HT-29 (cell line): ENCODE data around the gene STARD5. TPM values are rescaled to one million over a fixed set of nuclear protein-coding genes. Genes with fewer than 3 reads are reported as not detected.

Source experiments
- DNase-seq: peaks from one replicate; pipeline ENCODE4 v3.0.0-alpha.2; 2015; ENCODE audit warnings: low spot score
- total RNA-seq: library from RNA; depleted of rRNA; stranded (reverse); fragments of >200 nt; shearing (Covaris generic); gene quantifications from 2 replicates; pipeline ENCODE4 v1.2.3, GENCODE V29; 2014

The STARD5 gene
- total RNA-seq, 1 experiment from 2014 or later = 1.3 TPM

DNA sequence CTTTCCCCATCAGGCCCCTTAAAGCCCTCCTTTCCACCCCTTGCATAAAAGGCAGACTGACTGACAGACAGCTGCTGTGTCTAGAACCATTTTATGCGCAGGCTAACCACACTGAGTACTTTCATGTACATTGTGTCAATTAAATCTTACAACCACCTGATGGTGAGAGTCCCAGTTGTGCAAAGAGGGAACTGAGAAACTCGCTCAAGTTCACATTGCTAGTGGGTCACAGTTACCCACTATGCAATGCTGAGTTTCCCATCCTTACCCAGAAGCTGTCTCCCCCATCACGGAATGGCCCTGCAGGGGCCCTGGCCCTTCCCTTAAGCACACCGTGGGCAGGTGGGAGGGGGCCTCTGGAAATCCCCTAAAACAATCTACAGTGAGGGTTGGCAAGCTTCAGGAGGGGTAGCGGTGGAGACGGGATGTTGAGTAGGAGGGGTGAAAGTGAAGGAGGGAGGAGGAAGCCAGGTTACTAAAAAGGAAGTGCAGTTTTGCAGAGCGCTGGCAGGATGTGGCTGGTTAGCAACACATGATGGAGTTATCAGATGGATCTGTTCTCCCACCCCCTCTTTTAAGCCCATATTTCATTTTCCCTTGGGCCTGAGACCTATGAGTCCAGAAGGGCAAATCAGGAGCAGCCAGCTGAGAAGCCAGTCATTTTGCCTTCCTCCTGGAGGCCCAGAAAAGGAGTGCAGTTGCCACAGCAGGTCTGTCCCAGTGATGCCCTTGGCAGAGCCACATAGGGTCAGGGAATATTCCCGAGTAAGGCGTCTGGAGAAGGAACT lies 30.0 kb downstream of the STARD5 start:
- no peak for DNase-seq

DNA sequence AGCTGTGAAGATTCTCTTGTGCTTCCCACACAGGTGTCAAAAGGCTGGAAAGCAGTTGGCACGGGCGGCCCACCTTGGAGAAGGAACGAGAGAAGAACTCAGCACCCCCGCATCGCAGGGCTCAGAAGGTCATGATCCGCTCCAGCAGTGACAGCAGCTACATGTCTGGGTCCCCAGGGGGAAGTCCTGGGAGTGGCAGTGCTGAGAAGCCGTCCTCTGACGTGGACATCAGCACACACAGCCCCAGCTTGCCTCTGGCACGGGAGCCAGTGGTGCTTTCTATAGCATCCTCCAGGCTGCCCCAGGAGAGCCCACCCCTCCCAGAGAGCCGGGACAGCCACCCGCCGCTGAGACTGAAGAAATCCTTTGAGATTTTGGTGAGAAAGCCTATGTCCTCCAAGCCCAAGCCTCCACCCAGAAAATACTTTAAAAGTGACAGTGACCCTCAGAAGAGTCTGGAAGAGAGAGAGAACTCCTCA lies 31.4 kb downstream of the STARD5 start:
- DNase-seq = no peak

DNA sequence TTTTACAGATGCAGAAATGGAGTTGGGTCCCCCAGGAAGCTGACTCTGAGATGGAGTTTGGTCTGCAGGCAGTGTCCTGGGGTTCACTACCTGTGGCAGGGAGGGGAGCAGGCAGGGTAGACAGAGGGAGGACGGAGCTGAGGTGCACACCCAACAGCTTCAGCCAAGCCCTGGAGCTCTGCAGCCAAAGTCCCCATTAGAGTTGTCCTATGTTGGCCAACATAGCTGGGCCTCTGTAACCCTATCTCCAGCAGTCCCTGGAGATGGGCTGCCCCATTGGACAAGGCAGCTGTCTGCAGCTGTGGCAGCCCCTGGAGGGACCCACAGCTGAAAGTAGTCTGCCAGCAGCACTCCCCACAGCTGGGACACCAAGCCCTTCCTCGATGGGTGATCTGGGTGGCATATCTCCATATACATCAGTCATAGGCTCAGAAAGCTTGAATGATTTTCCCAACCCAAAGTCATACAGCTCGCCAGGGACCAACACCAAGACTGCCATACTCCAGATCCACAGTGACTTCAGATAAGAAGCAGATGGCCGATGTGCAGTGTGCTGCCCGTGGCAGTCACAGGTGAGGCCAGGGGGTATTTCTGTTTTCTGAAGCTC lies 31.9 kb downstream of the STARD5 start:
- DNase-seq = no peak

DNA sequence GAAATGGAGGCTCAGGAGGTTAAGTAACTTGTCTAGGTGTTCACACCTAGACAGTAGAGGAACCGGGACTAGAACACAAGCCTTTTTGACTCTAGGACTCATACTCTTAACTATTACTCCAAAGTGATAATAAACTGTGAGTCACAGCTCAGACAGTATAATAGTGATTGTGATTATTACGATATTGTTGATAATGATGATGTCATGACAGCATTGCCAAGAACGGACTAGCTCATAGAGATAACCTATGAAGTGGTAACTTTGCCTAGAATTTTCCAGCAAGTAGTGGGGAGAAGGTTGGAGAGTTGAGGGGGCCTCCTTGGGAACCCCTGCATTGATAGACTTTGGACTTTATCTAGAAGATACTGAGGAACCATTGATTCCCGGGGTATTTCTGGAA lies 34.0 kb downstream of the STARD5 start:
- no peak for DNase-seq

DNA sequence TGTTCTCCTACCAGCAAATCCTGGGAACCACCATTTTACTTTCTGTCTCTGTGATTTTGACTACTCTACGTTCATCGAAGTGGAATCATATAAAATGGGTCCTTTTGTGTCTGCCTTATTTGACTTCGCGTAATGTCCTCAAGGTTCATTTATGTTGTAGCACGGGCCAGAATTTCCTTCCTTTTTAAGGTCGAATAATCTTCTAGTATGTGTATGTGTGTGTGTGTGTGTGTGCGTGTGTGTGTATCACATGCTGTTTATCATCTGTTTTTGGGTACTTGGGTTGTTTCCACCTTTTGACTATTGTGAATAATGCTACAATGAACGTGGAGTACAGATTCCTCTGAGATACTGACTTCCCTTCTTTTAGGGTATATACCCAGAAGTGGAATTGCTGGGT lies 35.3 kb downstream of the STARD5 start:
- DNase-seq = no peak

DNA sequence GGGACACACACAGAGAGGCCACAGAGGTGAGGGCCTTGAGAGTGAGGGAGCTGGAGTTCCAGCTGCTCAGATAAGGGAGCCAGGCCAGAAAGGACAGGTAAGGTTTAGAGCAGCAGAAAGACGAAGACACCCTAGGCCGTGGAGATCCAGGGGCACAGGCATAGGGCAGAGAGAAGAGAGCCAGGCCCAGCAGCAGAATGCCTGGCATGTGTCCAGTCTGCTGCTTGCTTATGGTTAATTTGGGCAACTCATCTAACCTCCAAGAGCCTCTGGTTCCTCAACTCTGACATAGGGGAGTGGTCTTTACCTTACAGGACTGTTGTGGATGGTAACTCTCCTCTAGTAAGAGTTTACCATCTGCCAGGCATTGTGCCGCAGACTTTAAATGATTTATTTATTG lies 35.9 kb downstream of the STARD5 start:
- DNase-seq = no peak

DNA sequence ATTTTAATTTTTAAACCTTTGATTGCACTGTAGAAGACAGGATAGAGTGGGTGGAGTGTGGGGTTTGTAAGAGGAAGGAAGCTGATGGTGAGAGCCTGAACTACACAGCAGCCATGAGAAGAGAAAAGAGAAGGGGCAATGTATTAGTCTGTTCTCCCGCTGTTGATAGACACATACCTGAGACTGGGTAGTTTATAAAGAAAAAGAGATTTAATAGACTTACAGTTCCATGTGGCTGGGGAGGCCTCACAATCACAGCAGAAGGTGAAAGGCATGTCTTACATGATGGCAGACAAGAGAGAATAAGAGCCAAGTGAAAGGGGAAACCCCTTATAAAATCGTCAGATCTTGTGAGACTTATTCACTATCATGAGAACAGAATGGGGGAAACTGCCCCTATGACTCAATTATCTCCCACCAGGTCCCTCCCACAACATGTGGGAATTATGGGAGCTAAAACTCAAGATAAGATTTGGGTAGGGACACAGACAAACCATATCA lies 37.3 kb downstream of the STARD5 start:
- DNase-seq = no peak

DNA sequence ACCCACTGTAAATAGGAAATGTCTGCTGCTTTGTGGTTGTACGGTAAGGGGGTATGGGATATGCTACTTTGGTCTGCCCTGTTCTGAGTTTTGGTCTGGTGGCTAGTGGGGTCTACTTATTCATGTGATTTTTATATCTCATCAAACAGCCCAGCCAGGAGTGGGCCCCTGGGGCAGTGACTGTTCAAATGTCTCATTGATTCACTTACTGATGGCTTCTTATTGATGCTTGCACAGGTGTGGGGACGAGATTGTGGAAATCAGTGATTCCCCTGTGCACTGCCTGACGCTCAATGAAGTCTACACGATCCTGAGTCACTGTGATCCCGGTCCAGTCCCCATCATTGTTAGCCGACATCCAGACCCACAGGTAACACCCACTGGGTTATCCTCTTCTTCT lies 38.5 kb downstream of the STARD5 start:
- DNase-seq = no peak

DNA sequence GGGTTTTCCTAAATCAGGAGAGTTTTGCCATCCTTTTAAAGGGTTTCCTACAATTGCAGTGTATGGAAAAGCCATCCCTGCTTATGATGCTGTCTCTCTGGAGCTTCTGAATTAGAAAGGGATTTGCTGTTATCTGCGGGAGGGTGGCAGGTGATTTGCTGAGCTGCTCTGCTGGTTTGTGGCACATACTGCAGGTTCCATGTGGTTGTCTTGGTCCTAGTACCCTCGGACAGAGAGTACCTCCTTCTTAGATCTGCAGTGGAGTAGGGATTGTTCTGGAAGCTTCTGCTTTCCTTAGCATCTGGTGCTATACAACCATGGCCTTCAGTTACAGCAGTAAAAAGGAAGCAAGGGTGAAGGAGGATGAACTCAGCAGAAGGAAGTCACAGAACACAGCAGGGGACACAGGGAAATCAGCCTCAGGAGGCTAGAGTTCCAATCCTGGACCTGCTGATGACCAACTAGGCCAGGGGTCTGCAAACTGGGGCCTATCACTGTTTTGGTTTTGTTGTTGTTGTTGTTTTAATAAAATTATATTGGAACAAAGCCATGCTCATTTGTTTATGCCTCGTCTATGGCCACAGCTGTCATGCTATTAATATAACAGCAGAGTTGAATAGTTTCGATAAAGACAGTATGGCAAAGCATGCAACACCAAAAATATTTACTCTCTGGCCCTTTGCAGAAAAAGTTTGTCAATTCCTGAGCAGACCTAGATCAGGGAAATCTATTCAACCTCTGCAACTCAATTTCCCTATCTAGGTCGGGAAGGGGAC lies 39.5 kb downstream of the STARD5 start:
- DNase-seq = no peak

DNA sequence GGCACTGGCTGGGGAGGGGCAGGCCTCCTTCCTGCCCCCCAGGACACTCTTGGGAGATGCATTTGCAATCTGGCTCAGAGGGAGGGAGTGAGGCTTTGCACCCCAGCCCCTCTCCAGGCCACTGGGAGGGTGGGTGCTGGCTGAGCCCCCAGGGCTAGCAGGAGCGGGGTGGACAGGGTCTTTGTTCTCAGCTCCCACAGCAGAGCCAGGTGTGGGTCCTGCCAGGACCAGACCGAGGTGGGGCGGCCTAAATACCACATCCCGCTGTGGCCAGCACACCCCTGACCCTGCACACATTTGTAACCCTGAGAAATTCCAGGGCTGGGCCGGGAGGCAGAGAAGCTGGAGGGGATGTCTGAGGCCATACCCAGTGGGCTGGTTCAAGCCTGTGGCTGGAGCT lies 41.0 kb downstream of the STARD5 start:
- DNase-seq = no peak

DNA sequence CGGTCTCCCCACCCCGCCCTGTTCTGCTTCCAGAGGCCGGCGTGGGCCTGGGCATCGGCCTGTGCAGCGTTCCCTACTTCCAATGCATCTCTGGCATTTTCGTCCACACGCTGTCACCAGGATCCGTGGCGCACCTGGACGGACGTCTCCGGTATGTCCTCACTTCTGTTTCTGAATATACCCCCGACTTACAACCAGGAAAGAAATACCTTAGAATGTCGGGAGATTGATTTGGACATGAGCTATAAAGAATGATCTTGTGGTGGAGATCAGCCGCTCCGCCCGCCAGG lies 41.4 kb downstream of the STARD5 start:
- DNase-seq = no peak

DNA sequence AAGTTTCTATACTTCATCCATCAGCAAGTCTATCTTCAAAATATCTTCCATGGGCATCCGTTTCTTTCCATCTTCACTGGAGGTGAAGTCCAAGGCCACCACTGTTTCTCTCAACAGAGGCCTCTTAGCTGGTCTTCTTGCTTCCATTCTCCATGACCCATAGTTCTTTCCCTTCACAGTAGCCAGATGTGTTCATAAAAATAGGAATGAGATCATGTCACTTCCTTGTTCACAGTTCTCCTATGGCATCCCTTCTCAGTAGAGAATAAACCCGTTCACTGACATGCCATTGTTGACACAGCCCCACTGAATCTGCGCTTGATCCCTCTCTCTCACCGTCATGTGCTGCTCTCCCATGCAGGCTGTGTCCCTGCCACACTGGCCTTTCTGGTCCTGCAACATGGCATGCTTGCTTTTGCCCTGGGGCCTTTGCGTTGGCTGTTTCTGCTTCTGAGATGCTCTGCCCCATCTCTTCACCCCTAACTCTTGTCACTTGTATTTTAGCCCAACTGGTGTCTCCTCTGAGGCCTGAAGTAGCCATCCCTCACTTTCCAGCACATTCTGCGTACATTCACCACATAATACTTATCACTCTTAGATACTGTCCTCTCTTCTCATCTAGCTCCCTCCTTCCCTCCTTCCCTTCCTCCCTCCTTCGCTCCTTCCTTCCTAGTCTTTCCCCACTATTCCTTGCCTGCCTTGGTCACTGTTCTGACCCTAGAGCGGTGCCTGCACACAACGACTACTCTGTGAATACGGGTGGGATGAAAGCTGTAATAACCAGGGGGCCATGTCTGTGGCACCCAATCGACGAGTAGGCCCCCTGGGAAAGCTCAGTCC lies 42.0 kb downstream of the STARD5 start:
- no peak for DNase-seq

DNA sequence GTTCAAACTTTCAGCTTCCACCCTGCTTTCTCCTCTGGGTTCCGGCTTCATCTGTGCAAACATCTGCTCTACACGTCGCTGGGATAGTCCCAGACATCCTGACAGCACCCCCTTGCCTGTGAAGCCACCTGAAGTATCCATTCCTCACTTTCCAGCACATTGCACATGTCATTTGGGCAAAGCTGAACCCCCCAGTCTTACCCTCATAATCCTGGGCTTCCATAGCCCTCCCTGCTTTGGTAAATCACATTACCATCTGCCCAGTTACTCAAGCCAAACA lies 42.5 kb downstream of the STARD5 start:
- no peak for DNase-seq

DNA sequence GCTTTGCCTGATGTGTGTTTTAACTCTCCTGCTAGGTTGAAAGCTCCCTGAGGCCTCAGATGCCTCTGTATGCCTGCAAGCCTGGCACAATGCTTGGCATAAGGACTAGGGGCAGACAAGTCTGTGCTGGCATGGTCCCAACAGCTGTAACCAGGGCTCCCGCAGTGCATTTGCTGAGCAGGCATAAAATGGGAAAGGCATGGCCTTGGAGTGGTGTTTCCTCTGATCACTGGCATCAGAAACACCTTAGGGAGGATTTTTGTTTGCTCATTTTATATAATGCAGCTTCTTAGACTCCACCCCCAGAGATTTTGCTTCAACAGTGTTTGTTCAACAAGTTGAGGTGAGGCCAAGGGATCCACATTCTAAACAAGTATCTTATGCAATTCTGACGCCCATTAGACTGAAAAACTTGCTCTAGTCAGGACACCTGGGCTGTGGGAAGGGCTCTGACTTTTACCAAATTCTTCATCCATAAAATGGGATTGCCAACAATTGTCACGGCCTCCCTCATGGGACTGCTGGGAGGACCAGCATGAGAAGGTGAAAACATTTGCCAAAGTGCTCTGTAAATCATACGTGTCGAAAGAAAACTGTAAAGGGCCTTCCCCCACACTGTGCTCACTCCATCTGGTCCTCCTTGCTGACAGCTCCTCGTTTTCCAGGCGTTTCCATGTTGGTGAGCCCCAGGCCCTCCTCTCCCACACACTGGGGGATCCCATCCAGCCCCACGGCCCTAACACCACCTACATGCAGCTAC lies 43.1 kb downstream of the STARD5 start:
- no peak for DNase-seq

DNA sequence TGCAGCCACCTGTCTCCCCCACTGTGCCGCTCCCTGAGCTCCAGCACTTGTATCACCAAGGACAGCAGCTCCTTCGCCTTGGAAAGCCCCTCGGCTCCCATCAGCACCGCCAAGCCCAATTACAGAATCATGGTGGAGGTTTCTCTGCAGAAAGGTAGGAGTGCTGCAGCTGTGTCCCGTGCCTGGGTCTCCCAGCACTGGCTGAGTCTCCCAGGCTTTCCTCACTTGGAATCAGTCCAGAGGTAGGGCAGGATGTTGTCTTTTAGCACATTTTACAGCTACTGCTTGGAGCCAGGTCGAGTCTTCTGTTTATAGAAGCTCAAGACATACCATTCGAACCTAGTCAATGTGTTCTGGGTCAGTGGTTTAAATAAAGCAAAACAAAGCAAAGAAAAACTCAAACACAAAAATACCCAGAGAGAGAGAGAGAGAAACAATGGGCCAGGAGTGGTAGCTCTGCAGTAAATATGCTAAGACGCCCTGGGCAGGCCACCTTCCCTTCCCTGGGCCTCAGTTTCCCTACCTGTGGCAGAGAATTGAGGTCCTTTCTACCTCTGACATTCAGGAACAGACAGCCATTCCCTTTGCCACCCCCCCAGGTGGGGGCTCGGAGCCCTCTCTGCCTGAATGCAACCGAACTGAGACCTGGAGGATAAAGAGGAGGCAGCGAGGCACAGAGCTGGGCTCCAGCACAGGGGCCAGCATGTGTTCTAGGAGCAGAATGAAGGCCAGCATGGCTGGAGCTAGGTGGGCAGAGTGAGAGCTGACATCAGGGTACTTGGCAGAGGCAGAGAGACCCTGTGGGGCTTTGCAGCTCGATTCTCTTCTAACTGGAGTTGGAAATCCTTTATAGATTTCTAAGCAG lies 44.1 kb downstream of the STARD5 start:
- no peak for DNase-seq

DNA sequence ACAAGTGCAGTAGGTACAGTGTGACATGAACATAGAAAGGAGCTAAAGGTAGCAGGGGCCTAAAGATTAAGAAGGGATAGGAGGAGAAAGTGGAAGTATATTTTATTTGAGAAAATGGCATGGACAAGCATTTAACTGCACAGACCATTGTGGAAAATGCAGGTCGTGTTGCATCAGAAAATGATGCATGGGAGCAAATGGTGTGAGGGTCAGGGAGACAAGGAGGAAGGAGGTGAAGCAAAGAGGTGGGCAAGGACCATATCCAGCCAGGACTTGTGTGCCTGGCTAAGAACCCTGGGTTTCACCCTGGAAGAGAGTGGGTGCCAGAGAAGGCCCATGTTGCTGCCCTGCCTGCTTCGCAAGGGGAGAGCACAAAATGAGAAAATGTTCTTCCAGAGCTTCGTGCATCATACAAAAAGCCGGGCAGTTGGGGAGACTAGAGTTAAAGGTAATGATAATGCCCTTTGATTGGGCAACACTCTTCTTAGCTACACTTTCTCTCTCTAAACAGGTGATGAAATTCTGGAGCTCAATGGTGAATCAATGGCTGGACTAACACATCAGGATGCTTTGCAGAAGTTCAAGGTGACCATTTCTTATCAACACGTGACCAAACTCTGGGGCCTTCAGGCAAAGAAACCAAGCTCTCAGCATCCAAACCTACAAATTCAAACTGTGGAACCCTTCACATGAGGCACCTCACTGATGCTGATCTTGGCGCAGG lies 45.5 kb downstream of the STARD5 start:
- no peak for DNase-seq

DNA sequence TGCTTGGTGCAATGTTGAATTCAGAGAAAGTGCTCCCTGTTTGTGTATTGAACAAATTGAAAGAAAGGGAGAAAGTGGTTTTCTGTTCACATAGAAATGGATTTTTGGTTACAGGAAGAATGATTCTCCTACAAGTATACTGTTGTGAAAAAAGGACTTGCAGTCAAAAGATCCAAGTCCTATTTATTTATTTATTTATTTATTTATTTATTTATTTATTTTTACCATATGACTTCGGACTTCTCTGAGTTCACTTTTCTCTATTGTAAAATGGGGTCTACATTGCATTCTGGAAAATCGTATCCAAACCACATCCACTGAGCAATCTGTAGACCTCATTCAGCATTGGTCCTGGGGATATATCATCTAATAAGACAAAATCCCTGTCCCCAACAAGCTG lies 46.1 kb downstream of the STARD5 start:
- no peak for DNase-seq

DNA sequence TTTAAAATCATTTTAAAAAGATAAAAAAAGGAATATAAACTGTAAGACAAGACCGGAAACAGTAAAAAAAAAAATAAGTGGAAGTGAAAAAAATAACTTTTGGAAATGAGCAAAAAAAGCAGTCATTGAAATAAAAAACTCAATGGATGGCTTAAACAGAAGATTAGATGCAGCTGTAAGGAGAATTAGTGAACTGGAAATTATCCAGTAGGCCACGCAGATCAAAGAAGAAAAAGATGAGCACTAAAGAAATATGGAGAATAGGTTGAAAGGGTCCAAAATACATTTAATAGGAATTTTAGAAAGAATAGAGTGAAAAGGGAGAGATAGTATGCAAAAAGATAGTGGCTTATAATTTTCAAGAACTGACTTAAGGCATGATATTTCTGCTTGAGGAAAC lies 47.0 kb downstream of the STARD5 start:
- DNase-seq = no peak

DNA sequence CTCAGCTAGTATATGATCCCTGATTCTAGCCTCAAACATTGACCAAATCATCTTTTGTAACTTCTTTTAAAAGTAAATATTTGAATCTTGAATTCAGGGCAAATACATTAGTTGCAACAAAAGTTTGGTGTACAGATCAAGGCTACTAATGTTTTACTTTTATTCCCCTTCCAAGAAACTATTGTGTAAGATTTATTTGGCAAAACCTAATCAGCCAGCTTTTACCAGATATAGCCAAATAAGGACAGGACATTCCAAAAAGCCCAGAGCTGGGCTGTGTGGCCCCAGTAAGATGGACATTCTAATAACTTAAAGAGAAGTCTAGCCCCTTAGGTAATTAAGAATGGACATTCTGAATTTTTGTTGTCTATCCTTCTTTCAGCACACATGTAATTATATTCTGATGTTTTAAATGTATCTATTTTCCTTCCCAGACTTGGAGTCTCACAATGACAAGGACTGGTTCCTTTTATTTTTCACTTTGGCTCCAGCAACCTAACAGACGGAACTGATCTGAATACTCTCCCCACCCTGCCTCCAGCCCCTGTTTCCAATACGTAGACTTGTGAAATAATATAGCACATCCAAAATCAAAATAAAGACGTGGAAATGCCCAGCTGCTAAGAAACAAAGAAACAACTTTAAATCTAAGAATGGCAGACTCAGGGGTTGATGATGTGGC lies 48.1 kb downstream of the STARD5 start:
- no peak for DNase-seq
